GM18907 (cell line): ENCODE data around the gene PDZRN4.
"Not testable (repeated sequence)": the region's sequence is repeated elsewhere in the genome, so short reads cannot be mapped to it uniquely, and the experiment has no call there.

Experiments used
- ATAC-seq: cut with Tn5 transposase; IDR thresholded peaks from one replicate; pipeline ENCODE4 v1.9.1; 2021; ENCODE audit warnings: mild to moderate bottlenecking, moderate library complexity; ENCODE audit not compliant: unreplicated experiment

Gene PDZRN4

GRCh38 chr12:41213107-41213506 is 25.0 kb downstream of the PDZRN4 start:
- ATAC-seq: no peak

- ATAC-seq: no peak
Observed at GRCh38 chr12:41213648-41214047, 25.5 kb downstream of the PDZRN4 start.

GRCh38 chr12:41217727-41218126 is 29.6 kb downstream of the PDZRN4 start:
- ATAC-seq: no peak

- no peak for ATAC-seq
Observed at GRCh38 chr12:41220931-41221330, 32.8 kb downstream of the PDZRN4 start.

GRCh38 chr12:41221491-41221890 is 33.4 kb downstream of the PDZRN4 start:
- no peak for ATAC-seq

- no peak for ATAC-seq
Observed at GRCh38 chr12:41223600-41223999, 35.5 kb downstream of the PDZRN4 start.

GRCh38 chr12:41224066-41224465 is 35.9 kb downstream of the PDZRN4 start:
- ATAC-seq: no peak

GRCh38 chr12:41225179-41225578 is 37.1 kb downstream of the PDZRN4 start:
- no peak for ATAC-seq

- no peak for ATAC-seq
Observed at GRCh38 chr12:41228066-41228820, 40.1 kb downstream of the PDZRN4 start.

GRCh38 chr12:41230756-41231155 is 42.6 kb downstream of the PDZRN4 start:
- ATAC-seq: no peak

GRCh38 chr12:41234692-41235091 is 46.6 kb downstream of the PDZRN4 start:
- ATAC-seq: no peak

- ATAC-seq: no peak
Observed at GRCh38 chr12:41242603-41243002, 54.5 kb downstream of the PDZRN4 start.

GRCh38 chr12:41248391-41248790 is 60.3 kb downstream of the PDZRN4 start:
- ATAC-seq: no peak

- no peak for ATAC-seq
Observed at GRCh38 chr12:41250748-41251147, 62.6 kb downstream of the PDZRN4 start.

GRCh38 chr12:41254004-41254914 is 66.1 kb downstream of the PDZRN4 start:
- ATAC-seq: no peak

- not testable (repeated sequence) for ATAC-seq
Observed at GRCh38 chr12:41263196-41263595, 75.1 kb downstream of the PDZRN4 start.

- no peak for ATAC-seq
Observed at GRCh38 chr12:41264281-41264680, 76.2 kb downstream of the PDZRN4 start.

GRCh38 chr12:41269056-41269455 is 80.9 kb downstream of the PDZRN4 start:
- ATAC-seq: no peak

- no peak for ATAC-seq
Observed at GRCh38 chr12:41271489-41271888, 83.4 kb downstream of the PDZRN4 start.

GRCh38 chr12:41274643-41275042 is 86.5 kb downstream of the PDZRN4 start:
- no peak for ATAC-seq

- ATAC-seq: no peak
Observed at GRCh38 chr12:41277100-41277945, 89.2 kb downstream of the PDZRN4 start.
